ENCODE measurements around the gene AMOTL1. TPM values are rescaled to one million over a fixed set of nuclear protein-coding genes. Genes with fewer than 3 reads are reported as not detected.
"Not testable (repeated sequence)": the region's sequence is repeated elsewhere in the genome, so short reads cannot be mapped to it uniquely, and the experiment has no call there.

Gene AMOTL1
- total RNA-seq, 5 donors from 2014 or later (not counting 1 experiment from before 2014, with no cell fraction given) = 0.07 to 1.2 (median 0.35) TPM

- ChIA-PET CTCF (no interaction called here), POLR2A (no interaction called here)
- no peaks in the 10 kb centered on the region for H3K36me3 Mint-ChIP-seq
- H3K4me3 Mint-ChIP-seq = no peak overlapping the region
- WGBS (ENCODE audit: insufficient coverage) = 63% methylated on average over 1 of the region's 1 CpG
- H3K27me3 ChIP-seq (replicated peaks in 1 of 2; ENCODE audit: control insufficient read depth in 2 of 2, extremely low read depth in 1 of 2, insufficient read depth in 2 of 2, low read length in 1 of 2) = no peaks in the 10 kb centered on the region
- H3K27ac Mint-ChIP-seq = no peak overlapping the region
- H3K4me3 ChIP-seq (ENCODE audit: control insufficient read depth in 1 of 2, extremely low read depth in 1 of 2, low read length in 1 of 2) = no peak overlapping the region
- H3K9me3 ChIP-seq = no peaks in the 10 kb centered on the region
- peaks cover 0 to 3% of the 10 kb centered on the region in 2 donors for H3K27me3 Mint-ChIP-seq
- DNase-seq (no peak), ATAC-seq (replicated peaks in 1 of 4) (no peak)
- no peaks in the 10 kb centered on the region for H3K36me3 ChIP-seq (ENCODE audit: control insufficient read depth in 2 of 2, extremely low read depth in 1 of 2, insufficient read depth in 1 of 2, low read length in 1 of 2)
- H3K9me3 Mint-ChIP-seq = no peaks in the 10 kb centered on the region
- no peak overlapping the region for H3K27ac ChIP-seq (ENCODE audit: low read length)
- no peaks in the 10 kb centered on the region for H3K4me1 Mint-ChIP-seq
- H3K4me1 ChIP-seq (ENCODE audit: control insufficient read depth in 1 of 2, extremely low read depth in 1 of 2, insufficient read depth in 2 of 2, low read length in 2 of 2) = no peaks in the 10 kb centered on the region
These were observed 37.9 kb downstream of the AMOTL1 start for GRCh38 chr11:94806014-94806413.

GRCh38 chr11:94806419-94806818, 38.3 kb downstream of the AMOTL1 start:
- Mint-ChIP-seq H3K27me3 (peaks cover 0 to 2% of the 10 kb centered on the region in 2 donors), H3K27ac (no peak overlapping the region), H3K36me3 (no peaks in the 10 kb centered on the region), H3K4me1 (no peaks in the 10 kb centered on the region), H3K9me3 (no peaks in the 10 kb centered on the region), H3K4me3 (no peak overlapping the region)
- 64% methylated on average over 4 of the region's 4 CpGs for WGBS (ENCODE audit: insufficient coverage)
- Histone ChIP-seq H3K4me3 (ENCODE audit: control insufficient read depth in 1 of 2, extremely low read depth in 1 of 2, low read length in 1 of 2) (no peak overlapping the region), H3K27ac (ENCODE audit: low read length) (no peak overlapping the region), H3K4me1 (ENCODE audit: control insufficient read depth in 1 of 2, extremely low read depth in 1 of 2, insufficient read depth in 2 of 2, low read length in 2 of 2) (no peaks in the 10 kb centered on the region), H3K27me3 (replicated peaks in 1 of 2; ENCODE audit: control insufficient read depth in 2 of 2, extremely low read depth in 1 of 2, insufficient read depth in 2 of 2, low read length in 1 of 2) (no peaks in the 10 kb centered on the region), H3K9me3 (no peaks in the 10 kb centered on the region), H3K36me3 (ENCODE audit: control insufficient read depth in 2 of 2, extremely low read depth in 1 of 2, insufficient read depth in 1 of 2, low read length in 1 of 2) (no peaks in the 10 kb centered on the region)
- DNase-seq (no peak), ATAC-seq (replicated peaks in 1 of 4) (no peak)
- POLR2A ChIA-PET = no interaction called here
- CTCF ChIA-PET = no interaction called here

GRCh38 chr11:94809251-94809650, 41.1 kb downstream of the AMOTL1 start:
- no peak overlapping the region for H3K4me3 Mint-ChIP-seq
- CTCF ChIA-PET = interaction anchor here in 1 of 2 donors (0.7 kb wide), 1 partner anchor 39 kb away, joined by 13 read pairs; no protein-coding TSS in a partner anchor
- H3K27ac ChIP-seq (ENCODE audit: low read length) = no peak overlapping the region
- no peaks in the 10 kb centered on the region for H3K27me3 ChIP-seq (replicated peaks in 1 of 2; ENCODE audit: control insufficient read depth in 2 of 2, extremely low read depth in 1 of 2, insufficient read depth in 2 of 2, low read length in 1 of 2)
- H3K27ac Mint-ChIP-seq = no peak overlapping the region
- DNase-seq = no peak
- POLR2A ChIA-PET = no interaction called here
- H3K36me3 ChIP-seq (ENCODE audit: control insufficient read depth in 2 of 2, extremely low read depth in 1 of 2, insufficient read depth in 1 of 2, low read length in 1 of 2) = no peaks in the 10 kb centered on the region
- H3K27me3 Mint-ChIP-seq = peaks cover 0 to 2% of the 10 kb centered on the region in 2 donors
- no peaks in the 10 kb centered on the region for H3K36me3 Mint-ChIP-seq
- no peaks in the 10 kb centered on the region for H3K9me3 ChIP-seq
- ATAC-seq (replicated peaks in 1 of 4) = no peak
- WGBS (ENCODE audit: insufficient coverage) = 61% methylated on average over 2 of the region's 5 CpGs
- H3K4me1 Mint-ChIP-seq = no peaks in the 10 kb centered on the region
- H3K4me1 ChIP-seq (ENCODE audit: control insufficient read depth in 1 of 2, extremely low read depth in 1 of 2, insufficient read depth in 2 of 2, low read length in 2 of 2) = no peaks in the 10 kb centered on the region
- no peaks in the 10 kb centered on the region for H3K9me3 Mint-ChIP-seq
- no peak overlapping the region for H3K4me3 ChIP-seq (ENCODE audit: control insufficient read depth in 1 of 2, extremely low read depth in 1 of 2, low read length in 1 of 2)

- H3K4me3 ChIP-seq (ENCODE audit: control insufficient read depth in 1 of 2, extremely low read depth in 1 of 2, low read length in 1 of 2); H3K4me3 Mint-ChIP-seq; H3K9me3 Mint-ChIP-seq; H3K27ac Mint-ChIP-seq; H3K4me1 ChIP-seq (ENCODE audit: control insufficient read depth in 1 of 2, extremely low read depth in 1 of 2, insufficient read depth in 2 of 2, low read length in 2 of 2); DNase-seq; H3K27ac ChIP-seq (ENCODE audit: low read length); H3K27me3 Mint-ChIP-seq; H3K27me3 ChIP-seq (replicated peaks in 1 of 2; ENCODE audit: control insufficient read depth in 2 of 2, extremely low read depth in 1 of 2, insufficient read depth in 2 of 2, low read length in 1 of 2); POLR2A ChIA-PET; ATAC-seq (replicated peaks in 1 of 4); H3K36me3 Mint-ChIP-seq; H3K9me3 ChIP-seq; CTCF ChIA-PET; H3K36me3 ChIP-seq (ENCODE audit: control insufficient read depth in 2 of 2, extremely low read depth in 1 of 2, insufficient read depth in 1 of 2, low read length in 1 of 2); H3K4me1 Mint-ChIP-seq: not testable (repeated sequence)
- WGBS (ENCODE audit: insufficient coverage) = 96% methylated on average over 6 of the region's 9 CpGs
These were observed 44.9 kb downstream of the AMOTL1 start for GRCh38 chr11:94812724-94813720.

- Histone ChIP-seq H3K27ac (ENCODE audit: low read length) (no peak overlapping the region), H3K36me3 (ENCODE audit: control insufficient read depth in 2 of 2, extremely low read depth in 1 of 2, insufficient read depth in 1 of 2, low read length in 1 of 2) (no peaks in the 10 kb centered on the region), H3K4me1 (ENCODE audit: control insufficient read depth in 1 of 2, extremely low read depth in 1 of 2, insufficient read depth in 2 of 2, low read length in 2 of 2) (no peaks in the 10 kb centered on the region), H3K27me3 (replicated peaks in 1 of 2; ENCODE audit: control insufficient read depth in 2 of 2, extremely low read depth in 1 of 2, insufficient read depth in 2 of 2, low read length in 1 of 2) (no peaks in the 10 kb centered on the region), H3K9me3 (no peaks in the 10 kb centered on the region), H3K4me3 (ENCODE audit: control insufficient read depth in 1 of 2, extremely low read depth in 1 of 2, low read length in 1 of 2) (no peak overlapping the region)
- ATAC-seq (replicated peaks in 1 of 4) (no peak), DNase-seq (no peak)
- ChIA-PET CTCF (no interaction called here), POLR2A (interaction anchor here in 1 of 2 donors (0.7 kb wide), 1 partner anchor 132 kb away, joined by 3 read pairs; no protein-coding TSS in a partner anchor)
- Mint-ChIP-seq H3K27ac (no peak overlapping the region), H3K36me3 (no peaks in the 10 kb centered on the region), H3K4me3 (no peak overlapping the region), H3K27me3 (peaks cover 0 to 2% of the 10 kb centered on the region in 2 donors), H3K9me3 (peaks cover 0 to 4% (median 0%) of the 10 kb centered on the region in 3 donors), H3K4me1 (no peaks in the 10 kb centered on the region)
- WGBS (ENCODE audit: insufficient coverage) = no CpG with 5 or more reads among the region's 7 CpGs
These were observed 46.3 kb downstream of the AMOTL1 start for GRCh38 chr11:94814272-94814976.

- ATAC-seq (replicated peaks in 1 of 4) = no peak
- Histone ChIP-seq H3K4me3 (ENCODE audit: control insufficient read depth in 1 of 2, extremely low read depth in 1 of 2, low read length in 1 of 2) (no peak overlapping the region), H3K27ac (ENCODE audit: low read length) (no peak overlapping the region), H3K4me1 (ENCODE audit: control insufficient read depth in 1 of 2, extremely low read depth in 1 of 2, insufficient read depth in 2 of 2, low read length in 2 of 2) (no peaks in the 10 kb centered on the region), H3K27me3 (replicated peaks in 1 of 2; ENCODE audit: control insufficient read depth in 2 of 2, extremely low read depth in 1 of 2, insufficient read depth in 2 of 2, low read length in 1 of 2) (no peaks in the 10 kb centered on the region), H3K9me3 (no peaks in the 10 kb centered on the region), H3K36me3 (ENCODE audit: control insufficient read depth in 2 of 2, extremely low read depth in 1 of 2, insufficient read depth in 1 of 2, low read length in 1 of 2) (peaks cover 0 to 1% of the 10 kb centered on the region in 2 donors)
- no peak for DNase-seq
- H3K27ac Mint-ChIP-seq = no peak overlapping the region
- POLR2A ChIA-PET = no interaction called here
- no peak overlapping the region for H3K4me3 Mint-ChIP-seq
- H3K9me3 Mint-ChIP-seq = peaks cover 0 to 4% (median 0%) of the 10 kb centered on the region in 3 donors
- H3K4me1 Mint-ChIP-seq = no peaks in the 10 kb centered on the region
- CTCF ChIA-PET = no interaction called here
- no peaks in the 10 kb centered on the region for H3K36me3 Mint-ChIP-seq
- H3K27me3 Mint-ChIP-seq = no peaks in the 10 kb centered on the region
- 100% methylated on average over 1 of the region's 4 CpGs for WGBS (ENCODE audit: insufficient coverage)
These were observed 47.7 kb downstream of the AMOTL1 start for GRCh38 chr11:94815705-94816344.
